ENCODE measurements around the gene MYLK4. TPM values are rescaled to one million over a fixed set of nuclear protein-coding genes. Genes with fewer than 3 reads are reported as not detected.

MYLK4 gene
- total and polyA plus RNA-seq, 2 donors (not counting 1 experiment from before 2014, with no cell fraction given), result 0.33 to 0.59 TPM

- no peak for TF ChIP-seq EZH2 (IDR thresholded peaks at IDR 0.05; ENCODE audit: low read length, missing control alignments)
- TF ChIP-seq CTCF (conservative IDR thresholded peaks at IDR 0.05 in 1 of 2, IDR thresholded peaks at IDR 0.05 in 1 of 2; ENCODE audit: low read depth in 1 of 2, low read length in 2 of 2), result no peak
- Histone ChIP-seq H3K79me2 (ENCODE audit: control insufficient read depth, insufficient read depth, low read length) (no peaks in the 10 kb centered on the region), H4K20me1 (ENCODE audit: control insufficient read depth, extremely low read depth, insufficient read depth, low read length) (no peaks in the 10 kb centered on the region), H2AFZ (ENCODE audit: low read length) (no peak overlapping the region), H3K27ac (ENCODE audit: insufficient read depth, low read length) (no peak overlapping the region), H3K4me2 (ENCODE audit: extremely low read depth, insufficient read depth, low read length) (no peak overlapping the region), H3K9ac (ENCODE audit: insufficient read depth, low read length) (no peak overlapping the region), H3K27me3 (ENCODE audit: control insufficient read depth, insufficient read depth, low read length) (no peaks in the 10 kb centered on the region), H3K9me3 (ENCODE audit: control insufficient read depth, insufficient read depth, low read depth, low read length) (no peaks in the 10 kb centered on the region), H3K4me1 (ENCODE audit: control insufficient read depth, extremely low read depth, insufficient read depth, low read length) (no peaks in the 10 kb centered on the region), H3K36me3 (ENCODE audit: control insufficient read depth, insufficient read depth, low read length) (no peaks in the 10 kb centered on the region), H3K4me3 (replicated peaks in 1 of 4; ENCODE audit: control extremely low read depth in 1 of 4, insufficient read depth in 1 of 4, low read depth in 3 of 4, low read length in 4 of 4) (no peak overlapping the region)
- no peak for DNase-seq (ENCODE audit: low read depth in 2 of 2)
Measured at GRCh38 chr6:2748183-2748582, 2.5 kb downstream of the MYLK4 start.

GRCh38 chr6:2746557-2747061, 4.1 kb downstream of the MYLK4 start:
- Histone ChIP-seq H3K36me3 (ENCODE audit: control insufficient read depth, insufficient read depth, low read length) (no peaks in the 10 kb centered on the region), H3K9ac (ENCODE audit: insufficient read depth, low read length) (no peak overlapping the region), H4K20me1 (ENCODE audit: control insufficient read depth, extremely low read depth, insufficient read depth, low read length) (no peaks in the 10 kb centered on the region), H3K4me2 (ENCODE audit: extremely low read depth, insufficient read depth, low read length) (no peak overlapping the region), H3K9me3 (ENCODE audit: control insufficient read depth, insufficient read depth, low read depth, low read length) (no peaks in the 10 kb centered on the region), H3K4me1 (ENCODE audit: control insufficient read depth, extremely low read depth, insufficient read depth, low read length) (no peaks in the 10 kb centered on the region), H3K4me3 (replicated peaks in 1 of 4; ENCODE audit: control extremely low read depth in 1 of 4, insufficient read depth in 1 of 4, low read depth in 3 of 4, low read length in 4 of 4) (no peak overlapping the region), H2AFZ (ENCODE audit: low read length) (no peak overlapping the region), H3K27me3 (ENCODE audit: control insufficient read depth, insufficient read depth, low read length) (no peaks in the 10 kb centered on the region), H3K27ac (ENCODE audit: insufficient read depth, low read length) (no peak overlapping the region), H3K79me2 (ENCODE audit: control insufficient read depth, insufficient read depth, low read length) (no peaks in the 10 kb centered on the region)
- DNase-seq (ENCODE audit: low read depth in 2 of 2), result no peak
- TF ChIP-seq CTCF (conservative IDR thresholded peaks at IDR 0.05 in 1 of 2, IDR thresholded peaks at IDR 0.05 in 1 of 2; ENCODE audit: low read depth in 1 of 2, low read length in 2 of 2) (no peak), EZH2 (IDR thresholded peaks at IDR 0.05; ENCODE audit: low read length, missing control alignments) (no peak)

- DNase-seq (ENCODE audit: low read depth in 2 of 2), result no peak
- Histone ChIP-seq H3K9ac (ENCODE audit: insufficient read depth, low read length) (no peak overlapping the region), H3K79me2 (ENCODE audit: control insufficient read depth, insufficient read depth, low read length) (no peaks in the 10 kb centered on the region), H3K9me3 (ENCODE audit: control insufficient read depth, insufficient read depth, low read depth, low read length) (no peaks in the 10 kb centered on the region), H3K27me3 (ENCODE audit: control insufficient read depth, insufficient read depth, low read length) (no peaks in the 10 kb centered on the region), H3K4me1 (ENCODE audit: control insufficient read depth, extremely low read depth, insufficient read depth, low read length) (no peaks in the 10 kb centered on the region), H3K36me3 (ENCODE audit: control insufficient read depth, insufficient read depth, low read length) (no peaks in the 10 kb centered on the region), H2AFZ (ENCODE audit: low read length) (no peak overlapping the region), H3K4me2 (ENCODE audit: extremely low read depth, insufficient read depth, low read length) (no peak overlapping the region), H3K27ac (ENCODE audit: insufficient read depth, low read length) (no peak overlapping the region), H4K20me1 (ENCODE audit: control insufficient read depth, extremely low read depth, insufficient read depth, low read length) (no peaks in the 10 kb centered on the region), H3K4me3 (replicated peaks in 1 of 4; ENCODE audit: control extremely low read depth in 1 of 4, insufficient read depth in 1 of 4, low read depth in 3 of 4, low read length in 4 of 4) (no peak overlapping the region)
- no peak for TF ChIP-seq CTCF (conservative IDR thresholded peaks at IDR 0.05 in 1 of 2, IDR thresholded peaks at IDR 0.05 in 1 of 2; ENCODE audit: low read depth in 1 of 2, low read length in 2 of 2)
- no peak for TF ChIP-seq EZH2 (IDR thresholded peaks at IDR 0.05; ENCODE audit: low read length, missing control alignments)
Measured at GRCh38 chr6:2745246-2745645, 5.5 kb downstream of the MYLK4 start.
